Tibial artery (tissue), 4 donors: Measurements from ENCODE around the gene CCDC78.
"Not testable (repeated sequence)": the region's sequence is repeated elsewhere in the genome, so short reads cannot be mapped to it uniquely, and the experiment has no call there.

Experiments
- DNase-seq, 2 donors: peaks; one replicate each; pipeline ENCODE4 v3.0.0-alpha.2; 2019
- H3K27ac ChIP-seq, 2 donors: fragments of 200-600 bp; sonication (generic) in 1 of 2; 1 replicate in 1 of 2; 2 replicates in 1 of 2; pipeline ENCODE4 v1.5.1; 2018 to 2019; ENCODE audit warnings: mild to moderate bottlenecking in 1 of 2
- H3K27me3 ChIP-seq, 2 donors: fragments of 200-600 bp; sonication (generic) in 1 of 2; one replicate each; pipeline versions ENCODE4 v1.5.1 to v1.6.0; 2016 to 2019
- H3K36me3 ChIP-seq, 3 donors: fragments of 200-600 bp; sonication (generic) in 2 of 3; one replicate each; pipeline ENCODE4 v1.5.1; 2016 to 2019; ENCODE audit warnings: mild to moderate bottlenecking in 2 of 3
- H3K4me1 ChIP-seq, 4 donors: fragments of 200-600 bp; sonication (generic) in 2 of 4; 1 replicate in 3 of 4; 2 replicates in 1 of 4; pipeline ENCODE4 v1.5.1; 2016 to 2019
- H3K4me3 ChIP-seq, 2 donors: fragments of 200-600 bp; sonication (generic) in 1 of 2; 1 replicate in 1 of 2; 2 replicates in 1 of 2; pipeline ENCODE4 v1.5.1; 2018 to 2019; ENCODE audit warnings: mild to moderate bottlenecking in 2 of 2
- H3K9me3 ChIP-seq, 3 donors: fragments of 200-600 bp; sonication (generic) in 1 of 3; one replicate each; pipeline ENCODE4 v1.5.1; 2016 to 2019
- intact Hi-C: fragments of 100-400 bp; cut with DNase I; formaldehyde crosslinking; loops from one replicate; pipeline ENCODE4 v1.15.0; 2023; ENCODE audit warnings: low total_unique reads
- TF ChIP-seq, protein P1 (sequence below), 2 experiments: fragments of 200-600 bp in 1 of 2; fragments of 450-650 bp in 1 of 2; IDR thresholded peaks; one replicate each; pipeline ENCODE4 v1.5.1; 2017 to 2019; ENCODE audit warnings: antibody characterized with exemption in 2 of 2, mild to moderate bottlenecking in 1 of 2, moderate library complexity in 1 of 2

Gene CCDC78

DNA sequence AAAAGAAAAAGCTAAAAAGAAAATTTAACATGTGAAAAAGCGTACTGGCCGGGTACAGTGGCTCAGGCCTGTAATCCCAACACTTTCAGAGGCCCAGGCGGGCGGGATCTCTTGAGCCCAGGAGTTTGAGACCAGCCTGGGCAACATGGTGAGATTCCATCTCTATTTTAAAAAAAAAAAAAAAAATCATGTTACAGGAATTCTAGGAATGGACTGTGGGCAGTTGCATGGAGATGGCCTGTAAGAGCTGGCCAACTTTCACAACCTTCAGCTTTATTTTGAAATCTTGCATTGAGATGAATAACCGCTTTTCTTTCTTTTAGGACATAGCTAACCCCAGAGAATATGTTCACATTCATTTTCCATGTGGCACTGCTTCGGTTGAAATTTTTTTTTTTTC lies 22.8 kb upstream of the CCDC78 start:
- peaks cover 0 to 5% (median 0%) of the 10 kb centered on the region in 4 donors for H3K4me1 ChIP-seq
- no peak for DNase-seq
- TF ChIP-seq, protein P1, sequence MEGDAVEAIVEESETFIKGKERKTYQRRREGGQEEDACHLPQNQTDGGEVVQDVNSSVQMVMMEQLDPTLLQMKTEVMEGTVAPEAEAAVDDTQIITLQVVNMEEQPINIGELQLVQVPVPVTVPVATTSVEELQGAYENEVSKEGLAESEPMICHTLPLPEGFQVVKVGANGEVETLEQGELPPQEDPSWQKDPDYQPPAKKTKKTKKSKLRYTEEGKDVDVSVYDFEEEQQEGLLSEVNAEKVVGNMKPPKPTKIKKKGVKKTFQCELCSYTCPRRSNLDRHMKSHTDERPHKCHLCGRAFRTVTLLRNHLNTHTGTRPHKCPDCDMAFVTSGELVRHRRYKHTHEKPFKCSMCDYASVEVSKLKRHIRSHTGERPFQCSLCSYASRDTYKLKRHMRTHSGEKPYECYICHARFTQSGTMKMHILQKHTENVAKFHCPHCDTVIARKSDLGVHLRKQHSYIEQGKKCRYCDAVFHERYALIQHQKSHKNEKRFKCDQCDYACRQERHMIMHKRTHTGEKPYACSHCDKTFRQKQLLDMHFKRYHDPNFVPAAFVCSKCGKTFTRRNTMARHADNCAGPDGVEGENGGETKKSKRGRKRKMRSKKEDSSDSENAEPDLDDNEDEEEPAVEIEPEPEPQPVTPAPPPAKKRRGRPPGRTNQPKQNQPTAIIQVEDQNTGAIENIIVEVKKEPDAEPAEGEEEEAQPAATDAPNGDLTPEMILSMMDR (IDR thresholded peaks at IDR 0.05): no peak
- H3K4me3 ChIP-seq: no peak overlapping the region
- H3K36me3 ChIP-seq: no peaks in the 10 kb centered on the region
- H3K27ac ChIP-seq: no peak overlapping the region
- no peaks in the 10 kb centered on the region for H3K9me3 ChIP-seq
- peaks cover 0 to 10% of the 10 kb centered on the region in 2 donors for H3K27me3 ChIP-seq
- intact Hi-C loops: no loop called here

DNA sequence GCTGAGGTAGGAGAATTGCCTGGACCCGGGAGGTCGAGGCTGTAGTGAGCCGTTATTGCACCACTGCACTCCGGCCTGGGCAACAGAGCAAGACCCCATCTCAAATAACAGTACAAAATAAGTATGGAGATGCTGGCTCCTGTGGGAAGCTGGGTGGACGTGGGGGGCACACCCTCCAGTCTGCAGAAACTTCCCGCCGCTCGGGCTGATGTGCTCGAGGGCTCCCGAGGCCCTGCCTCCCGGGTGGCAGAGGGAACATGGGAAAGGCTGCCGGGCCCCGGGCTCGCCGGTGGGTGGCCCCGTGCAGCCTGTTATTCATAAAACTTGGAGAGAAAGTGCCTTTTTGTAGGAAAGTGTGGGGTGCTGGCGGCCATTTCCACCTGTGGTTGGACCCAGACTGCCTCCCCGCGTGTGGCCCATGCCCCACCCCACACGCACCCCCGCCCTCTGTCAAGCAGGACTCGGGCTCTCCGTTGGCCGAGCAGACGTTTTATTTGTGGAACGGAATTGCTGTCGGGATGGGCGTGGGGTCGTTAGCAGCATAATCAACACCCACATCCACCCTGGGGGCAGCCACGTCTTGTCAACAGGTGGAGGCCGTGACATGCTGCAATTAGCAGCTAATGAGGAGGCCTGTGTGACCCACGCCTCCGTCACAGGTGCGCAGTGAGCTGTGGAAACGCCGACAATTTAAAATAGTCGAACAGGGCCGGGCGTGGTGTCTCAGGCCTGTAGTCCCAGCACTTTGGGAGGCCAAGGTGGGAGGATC lies 21.9 kb upstream of the CCDC78 start:
- no peaks in the 10 kb centered on the region for H3K36me3 ChIP-seq
- peaks cover 0 to 10% of the 10 kb centered on the region in 2 donors for H3K27me3 ChIP-seq
- intact Hi-C loops: no loop called here
- DNase-seq: no peak
- H3K9me3 ChIP-seq: no peaks in the 10 kb centered on the region
- H3K27ac ChIP-seq: no peak overlapping the region
- H3K4me1 ChIP-seq: peaks cover 0 to 5% (median 0%) of the 10 kb centered on the region in 4 donors
- TF ChIP-seq, protein P1 (IDR thresholded peaks at IDR 0.05): no peak
- no peak overlapping the region for H3K4me3 ChIP-seq

DNA sequence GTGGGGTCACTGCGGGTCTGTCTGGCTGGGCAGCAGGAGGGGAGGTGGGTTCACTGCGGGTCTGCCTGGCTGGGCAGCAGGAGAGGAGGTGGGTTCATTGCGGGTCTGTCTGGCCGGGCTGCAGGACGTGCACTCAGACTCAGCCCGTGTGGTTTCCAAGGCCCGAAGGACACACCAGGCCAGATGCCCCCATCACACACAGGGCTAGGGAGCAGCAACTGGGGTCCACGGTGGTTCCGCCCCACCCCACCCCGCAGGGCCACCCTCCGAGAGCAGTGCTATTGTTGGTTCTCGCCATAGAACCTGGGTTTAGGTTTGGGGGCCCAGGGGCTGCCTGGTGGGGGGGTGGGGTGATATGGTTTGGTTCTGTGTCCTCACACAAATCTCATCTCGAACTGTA lies 20.4 kb upstream of the CCDC78 start:
- TF ChIP-seq, protein P1 (IDR thresholded peaks at IDR 0.05): no peak
- H3K36me3 ChIP-seq: no peaks in the 10 kb centered on the region
- peaks cover 0 to 5% (median 0%) of the 10 kb centered on the region in 4 donors for H3K4me1 ChIP-seq
- no peaks in the 10 kb centered on the region for H3K9me3 ChIP-seq
- H3K27ac ChIP-seq: no peak overlapping the region
- H3K4me3 ChIP-seq: no peak overlapping the region
- peaks cover 0 to 22% of the 10 kb centered on the region in 2 donors for H3K27me3 ChIP-seq
- DNase-seq: no peak
- intact Hi-C loops: no loop called here

DNA sequence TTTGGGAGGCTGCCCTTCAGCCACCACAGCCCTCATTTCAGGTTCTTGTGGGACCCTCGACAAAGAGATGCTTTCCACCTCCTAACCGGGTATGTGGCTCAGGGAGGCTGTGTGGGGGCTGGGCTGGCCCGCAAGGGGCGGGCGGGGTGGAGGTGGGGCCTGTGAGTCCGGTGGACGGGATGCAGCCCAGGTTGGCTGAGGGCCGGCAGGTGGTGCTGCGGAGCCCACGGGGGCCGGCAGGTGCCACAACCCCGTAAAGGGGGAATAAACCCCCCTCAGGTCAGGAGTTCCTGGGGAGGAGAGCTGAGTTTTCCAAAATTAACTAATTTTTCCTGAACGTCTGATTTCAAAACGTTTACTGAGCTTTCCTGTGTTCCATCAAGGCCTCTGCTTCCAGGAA lies 19.5 kb upstream of the CCDC78 start:
- H3K27me3 ChIP-seq: peaks cover 0 to 22% of the 10 kb centered on the region in 2 donors
- no peak for DNase-seq
- intact Hi-C loops: no loop called here
- no peaks in the 10 kb centered on the region for H3K9me3 ChIP-seq
- peaks cover 0 to 6% (median 5%) of the 10 kb centered on the region in 4 donors for H3K4me1 ChIP-seq
- no peak overlapping the region for H3K4me3 ChIP-seq
- H3K36me3 ChIP-seq: no peaks in the 10 kb centered on the region
- H3K27ac ChIP-seq: no peak overlapping the region
- TF ChIP-seq, protein P1 (IDR thresholded peaks at IDR 0.05): no peak

DNA sequence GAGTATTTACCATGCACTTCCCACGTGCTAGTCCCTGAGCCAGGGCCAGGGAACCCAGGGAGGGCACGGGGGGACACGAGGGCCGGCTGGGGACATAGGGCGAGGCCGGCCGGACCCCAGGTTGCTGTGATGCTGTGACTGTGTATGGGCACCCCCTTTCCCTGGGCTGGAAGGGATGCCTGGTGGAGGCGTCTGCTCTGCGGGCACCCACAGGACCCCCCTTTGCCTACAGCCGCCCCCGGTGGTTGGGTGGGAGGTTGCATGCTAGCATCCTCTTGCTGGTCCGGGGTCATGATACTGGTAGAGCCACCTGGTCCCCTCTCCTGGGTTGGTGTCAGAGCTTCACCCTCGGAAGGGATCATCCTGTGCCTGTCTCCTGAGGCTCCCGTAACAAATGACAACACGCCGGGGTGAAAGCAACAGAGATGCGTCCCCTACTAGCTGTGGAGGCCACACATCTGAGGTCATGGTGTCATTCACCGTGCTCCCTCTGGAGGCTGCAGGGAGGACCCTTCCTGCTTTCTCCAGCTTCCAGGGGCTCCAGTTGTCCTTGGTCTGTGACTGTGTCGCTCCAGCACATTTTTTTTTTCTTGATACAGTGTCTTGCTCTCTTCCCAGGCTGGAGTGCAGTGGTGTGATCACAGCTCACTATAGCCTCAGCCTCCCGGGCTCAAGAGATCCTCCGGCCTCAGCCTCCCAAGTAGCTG lies 17.7 kb upstream of the CCDC78 start:
- no peaks in the 10 kb centered on the region for H3K9me3 ChIP-seq
- peaks cover 0 to 22% of the 10 kb centered on the region in 2 donors for H3K27me3 ChIP-seq
- H3K36me3 ChIP-seq: peaks cover 0 to 5% (median 0%) of the 10 kb centered on the region in 3 donors
- no peak for DNase-seq
- intact Hi-C loops: no loop called here
- no peak overlapping the region for H3K4me3 ChIP-seq
- peaks cover 4 to 16% (median 16%) of the 10 kb centered on the region in 4 donors for H3K4me1 ChIP-seq
- no peak overlapping the region for H3K27ac ChIP-seq
- TF ChIP-seq, protein P1 (IDR thresholded peaks at IDR 0.05): no peak

DNA sequence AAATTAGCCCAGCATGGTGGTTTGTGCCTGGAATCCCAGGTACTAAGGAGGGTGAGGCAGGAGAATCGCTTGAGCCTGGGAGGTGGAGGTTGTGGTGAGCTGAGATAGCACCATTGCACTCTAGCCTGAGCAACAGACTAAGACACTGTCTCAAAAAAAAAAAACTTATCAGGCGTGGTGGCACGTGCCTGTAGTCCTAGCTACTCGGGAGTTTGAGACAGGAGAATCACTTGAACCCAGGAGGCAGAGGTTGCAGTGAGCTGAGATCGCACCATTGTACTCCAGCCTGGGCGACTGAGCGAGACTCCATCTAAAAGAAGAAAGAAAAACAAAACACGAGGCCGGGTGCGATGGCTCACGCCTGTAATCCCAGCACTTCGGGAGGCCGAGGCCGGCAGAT lies 16.7 kb upstream of the CCDC78 start:
- Histone ChIP-seq H3K36me3 (peaks cover 0 to 12% (median 2%) of the 10 kb centered on the region in 3 donors), H3K27me3 (peaks cover 0 to 22% of the 10 kb centered on the region in 2 donors), H3K4me1 (peaks cover 4 to 16% (median 16%) of the 10 kb centered on the region in 4 donors)
- H3K4me3 ChIP-seq, H3K9me3 ChIP-seq, H3K27ac ChIP-seq, DNase-seq, intact Hi-C loops: not testable (repeated sequence)
